ENCODE data around the gene POLR1A.

- TF ChIP-seq EP300 (IDR thresholded peaks at IDR 0.05) (no peak), CTCF (IDR thresholded peaks at IDR 0.05) (no peak)
These were observed 109.1 kb downstream of the POLR1A start for GRCh38 chr2:85996591-85996990.
